Adipose tissue (tissue), 3 donors: ENCODE data around the gene NFATC3. TPM values are rescaled to one million over a fixed set of nuclear protein-coding genes. Genes with fewer than 3 reads are reported as not detected.
A peak's percentile ranks its signal among the peaks of the same experiment; 100 is the strongest.

Experiments used
- H3K27ac ChIP-seq: one replicate; pipeline ENCODE4 v1.5.1; 2013; ENCODE audit warnings: low read depth, low read length
- WGBS, 3 donors: extraction: QIAGEN DNeasy Blood & Tissue Kit; methylation state at CpG; one replicate each; pipeline ENCODE4 v1.1.7; 2013; 5-methylcytosine and 5-hydroxymethylcytosine counted together
- polyA plus RNA-seq, 3 donors: library from polyadenylated mRNA; stranded (reverse); fragments of 200-250 nt; gene quantifications; one replicate each; pipeline ENCODE4 v1.2.3, GENCODE V29; 2013
- donor health status: healthy with polysubstance abuse.
- donor health status: Bipolar disorder and iron deficiency.
- donor health status: healthy.

NFATC3 gene
- polyA plus RNA-seq, 3 donors, result 5.9 to 12.5 (median 11.2) TPM

DNA sequence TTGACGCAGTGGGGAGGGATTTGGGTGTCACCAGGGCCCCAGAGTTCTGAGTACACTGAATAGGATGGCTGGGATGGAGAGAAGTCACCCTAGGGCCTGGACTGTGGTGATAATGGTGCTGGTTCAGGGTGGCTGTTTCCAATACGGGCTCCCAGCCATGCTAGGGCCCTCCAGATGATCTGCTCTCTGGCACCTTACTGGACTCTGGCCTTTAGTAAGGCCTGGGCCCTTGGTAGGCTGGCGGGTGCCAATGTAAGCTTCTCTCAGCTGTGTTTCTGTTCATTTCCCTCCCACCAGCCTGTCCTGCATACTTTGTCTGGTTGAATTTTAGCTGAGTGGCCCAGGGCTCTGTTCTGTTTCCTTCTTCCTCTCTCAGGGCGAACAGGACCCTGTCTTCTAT is 162.8 kb downstream of the NFATC3 start:
- H3K27ac ChIP-seq, result no peak overlapping the region
- 76 to 90% (median 80%) methylated on average over 4 of the region's 4 CpGs for WGBS, 3 donors

DNA sequence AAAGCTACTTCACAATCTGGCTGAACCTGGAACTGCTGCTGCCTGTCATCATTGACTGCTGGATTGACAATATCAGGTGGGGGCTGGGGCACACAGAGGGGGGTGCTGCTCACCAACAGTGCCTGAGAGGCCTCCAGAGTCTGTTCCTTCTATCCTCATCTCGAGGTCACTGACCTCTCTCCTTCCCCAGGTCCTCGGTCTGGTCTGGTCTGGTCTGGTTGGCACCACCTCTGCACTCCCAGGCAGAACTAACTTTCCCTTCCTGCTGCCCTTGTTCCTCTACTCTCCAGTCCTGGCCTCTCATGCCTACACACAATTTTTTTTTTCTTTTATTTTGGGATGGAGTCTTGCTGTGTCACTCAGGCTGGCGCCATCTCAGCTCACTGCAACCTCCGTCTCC is 164.2 kb downstream of the NFATC3 start:
- no peak overlapping the region for H3K27ac ChIP-seq
- WGBS, 3 donors, result 83 to 91% (median 91%) methylated on average over 4 of the region's 4 CpGs

DNA sequence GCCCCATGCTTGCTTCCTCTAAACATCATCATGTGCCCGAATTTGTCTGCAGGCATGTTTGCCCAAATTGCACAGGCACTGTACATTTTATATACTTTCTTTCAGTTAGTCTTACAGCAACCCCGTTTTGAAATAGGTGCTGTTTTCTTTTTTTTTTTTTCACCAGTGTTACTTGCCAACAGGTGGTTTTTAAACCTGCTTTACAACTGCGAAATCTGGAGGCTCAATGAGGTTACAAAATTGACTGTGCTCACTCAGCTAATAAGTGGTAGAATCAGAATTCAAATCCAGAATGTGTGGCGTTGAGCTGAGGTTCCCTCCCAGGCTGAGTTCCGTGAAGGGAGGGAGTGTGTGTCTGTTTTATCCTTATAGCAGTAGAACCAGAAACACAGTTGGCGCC is 165.8 kb downstream of the NFATC3 start:
- 82 to 90% (median 85%) methylated on average over 6 of the region's 6 CpGs for WGBS, 3 donors
- H3K27ac ChIP-seq, result no peak overlapping the region

DNA sequence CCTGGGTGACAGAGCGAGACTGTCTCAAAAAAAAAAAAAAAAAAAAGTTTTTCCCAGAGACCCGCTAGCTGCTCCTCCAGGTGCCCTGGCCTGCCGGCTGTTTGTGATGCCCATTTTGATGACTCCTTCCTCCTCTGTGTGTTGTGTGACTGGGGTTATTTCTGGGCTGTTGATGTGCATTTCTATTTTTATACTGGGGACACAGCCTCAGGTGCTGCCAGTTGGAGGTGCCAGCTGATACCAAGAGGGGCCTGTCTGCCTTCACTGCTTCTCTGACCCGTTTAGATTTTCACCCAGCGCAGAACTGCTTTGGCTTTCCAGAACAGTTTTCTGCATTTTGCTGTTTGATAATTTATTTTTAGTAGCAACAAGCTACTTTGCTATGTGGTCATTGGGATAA is 166.7 kb downstream of the NFATC3 start:
- 84 to 88% (median 85%) methylated on average over 4 to 5 of the region's 5 CpGs for WGBS, 3 donors
- H3K27ac ChIP-seq, result no peak overlapping the region

DNA sequence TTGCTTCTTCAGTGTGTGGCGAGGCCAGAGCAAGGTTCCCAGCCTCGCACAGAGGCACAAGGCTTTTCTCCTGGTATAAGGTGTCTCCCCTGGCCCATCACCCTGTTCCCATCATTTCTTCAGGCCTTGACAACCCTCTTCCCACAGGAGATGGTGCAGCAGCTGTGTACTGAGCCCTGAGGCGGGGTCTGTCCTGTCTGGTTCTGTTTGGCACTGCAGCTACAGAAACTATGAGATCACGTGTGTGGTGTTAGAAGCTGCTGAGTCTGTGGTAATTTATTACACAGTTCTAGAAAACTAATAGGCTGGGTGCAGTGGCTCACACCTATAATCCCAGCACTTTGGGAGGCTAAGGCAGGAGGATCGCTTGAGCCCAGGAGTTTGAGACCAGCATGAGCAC is 167.2 kb downstream of the NFATC3 start:
- 90 to 94% (median 90%) methylated on average over 5 of the region's 5 CpGs for WGBS, 3 donors
- H3K27ac ChIP-seq, result no peak overlapping the region

DNA sequence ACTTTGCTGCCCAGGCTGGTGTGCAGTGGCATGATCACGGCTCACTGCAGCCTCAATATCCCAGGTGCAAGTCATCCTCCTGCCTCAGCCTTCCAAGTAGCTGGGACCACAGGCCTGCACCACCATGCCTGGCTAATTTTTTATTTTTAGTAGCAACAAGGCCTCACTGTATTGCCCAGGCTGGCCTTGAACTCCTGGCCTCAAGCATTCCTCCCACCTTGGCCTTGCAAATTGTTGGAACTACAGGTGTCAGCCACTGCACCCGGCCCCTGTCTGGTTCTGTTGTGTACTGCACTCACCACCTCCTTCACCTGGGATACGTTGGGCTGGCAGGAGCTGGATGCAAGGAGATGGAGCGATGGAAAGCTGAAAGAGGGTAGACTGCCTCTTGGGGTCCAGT is 168.6 kb downstream of the NFATC3 start:
- H3K27ac ChIP-seq, result no peak overlapping the region
- 93 to 96% (median 94%) methylated on average over 4 of the region's 4 CpGs for WGBS, 3 donors

DNA sequence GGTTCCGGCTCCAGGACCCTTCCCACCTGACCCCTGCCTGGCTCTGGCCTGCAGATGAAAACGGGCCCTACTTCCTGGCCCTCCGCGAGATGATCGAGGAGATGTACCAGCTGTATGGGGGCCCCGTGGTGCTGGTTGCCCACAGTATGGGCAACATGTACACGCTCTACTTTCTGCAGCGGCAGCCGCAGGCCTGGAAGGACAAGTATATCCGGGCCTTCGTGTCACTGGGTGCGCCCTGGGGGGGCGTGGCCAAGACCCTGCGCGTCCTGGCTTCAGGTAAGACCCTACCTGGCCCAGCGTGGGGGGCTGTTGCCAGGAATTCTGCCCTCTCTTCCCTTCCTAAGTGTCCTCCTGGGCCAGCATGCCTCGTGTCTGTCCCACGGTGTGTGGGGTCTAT is 170.5 kb downstream of the NFATC3 start:
- H3K27ac ChIP-seq, result no peak overlapping the region
- WGBS, 3 donors, result 90 to 95% (median 92%) methylated on average over 18 of the region's 18 CpGs

DNA sequence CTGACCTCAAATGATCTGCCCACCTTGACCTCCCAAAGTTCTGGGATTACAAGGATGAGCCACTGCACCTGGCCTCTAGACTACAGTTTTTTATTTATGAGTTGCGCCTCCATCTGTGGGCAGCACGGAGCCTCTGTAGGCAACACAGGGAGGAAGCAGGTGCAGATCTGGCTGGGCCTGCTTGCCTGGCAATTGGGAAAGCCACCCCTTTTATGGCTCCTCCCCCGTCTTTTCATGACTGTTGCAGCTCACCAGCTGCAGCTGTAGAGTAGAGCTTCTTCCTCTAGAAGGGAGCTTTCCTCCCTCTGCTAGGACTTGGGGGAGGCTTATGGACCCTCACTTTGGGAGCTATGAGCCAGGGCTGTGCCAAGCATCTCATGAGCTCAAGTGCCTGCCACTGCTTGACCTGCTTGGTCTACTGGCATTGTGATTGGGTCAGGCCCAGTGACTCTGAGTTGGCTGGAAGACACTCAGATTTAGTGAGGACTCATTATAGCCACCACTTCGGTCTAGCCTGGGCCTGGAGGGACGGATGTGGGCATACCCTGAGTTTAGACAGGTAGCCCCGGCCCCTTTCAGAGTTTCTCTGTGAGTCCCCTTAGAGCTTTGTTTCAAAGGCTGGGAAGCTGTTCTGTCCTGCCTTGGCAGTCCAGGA is 172.2 kb downstream of the NFATC3 start:
- peak overlapping the region; percentile 36 for H3K27ac ChIP-seq
- WGBS, 3 donors, result 51 to 84% (median 57%) methylated on average over 6 of the region's 6 CpGs

DNA sequence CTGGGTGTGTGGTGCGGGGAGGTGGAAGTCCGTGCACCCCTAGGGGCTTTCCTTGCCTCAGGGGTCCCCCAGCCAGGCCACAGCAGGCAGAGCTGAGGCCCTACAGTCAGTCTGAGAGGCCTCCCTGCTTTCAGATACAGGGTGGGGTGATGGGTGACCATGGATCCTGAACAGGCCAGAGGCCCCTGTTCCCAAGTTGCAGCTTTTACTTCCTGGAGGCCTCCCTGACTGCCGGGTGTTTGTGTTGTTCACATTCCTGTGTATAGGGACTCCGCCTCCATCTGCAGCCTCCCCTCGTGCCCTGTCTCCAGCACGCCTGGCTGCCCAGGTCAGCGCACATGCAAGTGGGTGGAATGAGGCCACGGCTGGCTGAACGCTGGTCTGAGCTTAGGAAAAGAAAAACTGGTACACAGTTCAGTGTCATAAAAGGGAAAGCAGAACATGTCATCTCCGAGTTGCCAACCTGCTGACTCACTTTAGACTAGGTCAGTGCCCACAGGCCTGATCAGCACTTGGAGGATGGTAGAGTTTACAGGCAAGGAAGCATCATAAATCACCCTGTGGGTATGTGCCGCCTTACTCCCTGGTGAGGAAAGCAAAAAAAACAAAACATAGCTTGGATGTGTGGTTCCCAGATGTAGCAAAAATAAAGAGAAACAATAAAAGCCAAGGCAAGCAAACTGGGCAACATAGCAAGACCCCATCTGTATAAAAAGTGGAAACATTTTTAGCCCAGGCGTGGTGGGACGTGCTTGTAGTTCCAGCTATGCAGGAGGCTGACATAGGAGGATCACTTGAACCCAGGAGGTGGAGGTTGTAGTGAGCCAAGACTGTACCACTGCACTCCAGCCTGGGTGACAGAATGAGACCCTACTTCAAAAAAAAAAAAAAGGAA is 173.0 kb downstream of the NFATC3 start:
- no peak overlapping the region for H3K27ac ChIP-seq
- WGBS, 3 donors, result 51 to 75% (median 52%) methylated on average over 13 of the region's 13 CpGs

DNA sequence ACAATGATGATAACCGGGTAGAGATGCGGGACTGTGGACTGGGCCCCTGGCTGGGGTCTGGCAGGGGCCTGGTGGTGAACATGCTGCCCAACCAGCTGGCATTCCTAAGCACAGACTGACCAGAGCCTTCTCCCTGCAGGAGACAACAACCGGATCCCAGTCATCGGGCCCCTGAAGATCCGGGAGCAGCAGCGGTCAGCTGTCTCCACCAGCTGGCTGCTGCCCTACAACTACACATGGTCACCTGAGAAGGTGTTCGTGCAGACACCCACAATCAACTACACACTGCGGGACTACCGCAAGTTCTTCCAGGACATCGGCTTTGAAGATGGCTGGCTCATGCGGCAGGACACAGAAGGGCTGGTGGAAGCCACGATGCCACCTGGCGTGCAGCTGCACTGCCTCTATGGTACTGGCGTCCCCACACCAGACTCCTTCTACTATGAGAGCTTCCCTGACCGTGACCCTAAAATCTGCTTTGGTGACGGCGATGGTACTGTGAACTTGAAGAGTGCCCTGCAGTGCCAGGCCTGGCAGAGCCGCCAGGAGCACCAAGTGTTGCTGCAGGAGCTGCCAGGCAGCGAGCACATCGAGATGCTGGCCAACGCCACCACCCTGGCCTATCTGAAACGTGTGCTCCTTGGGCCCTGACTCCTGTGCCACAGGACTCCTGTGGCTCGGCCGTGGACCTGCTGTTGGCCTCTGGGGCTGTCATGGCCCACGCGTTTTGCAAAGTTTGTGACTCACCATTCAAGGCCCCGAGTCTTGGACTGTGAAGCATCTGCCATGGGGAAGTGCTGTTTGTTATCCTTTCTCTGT is 174.0 kb downstream of the NFATC3 start:
- WGBS, 3 donors, result 89 to 92% (median 90%) methylated on average over 27 of the region's 27 CpGs
- no peak overlapping the region for H3K27ac ChIP-seq

DNA sequence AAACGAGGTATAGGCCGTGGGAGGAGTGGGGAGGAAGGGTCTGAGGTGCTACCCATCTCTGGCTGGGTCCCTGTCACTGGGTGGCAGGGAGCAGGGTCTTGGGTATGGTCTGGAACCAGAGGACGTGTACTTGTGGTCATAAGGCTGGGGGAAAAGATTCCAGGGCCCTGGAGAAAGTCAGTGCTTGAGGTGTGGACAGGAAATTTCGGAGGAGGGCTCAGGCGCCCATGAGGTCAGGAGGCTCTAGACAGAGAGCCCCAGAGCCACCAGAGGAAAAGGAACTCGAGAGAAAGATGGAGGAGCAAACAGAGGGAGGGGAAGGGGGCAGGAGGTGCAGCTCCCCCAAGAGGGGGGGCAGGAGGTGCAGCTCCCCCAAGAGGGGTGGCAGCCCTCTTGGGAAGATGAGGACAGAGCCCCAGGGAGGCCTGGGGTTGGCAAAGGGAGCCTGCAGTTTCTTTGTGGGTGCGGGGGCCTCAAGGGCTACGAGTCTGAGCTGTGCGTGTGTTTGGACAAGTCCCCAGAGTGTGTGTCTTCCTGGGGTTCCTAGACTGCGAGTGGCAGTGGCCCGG is 178.5 kb downstream of the NFATC3 start:
- WGBS, 3 donors, result 36 to 40% (median 37%) methylated on average over 11 of the region's 11 CpGs
- H3K27ac ChIP-seq, result peak overlapping the region; percentile 83

DNA sequence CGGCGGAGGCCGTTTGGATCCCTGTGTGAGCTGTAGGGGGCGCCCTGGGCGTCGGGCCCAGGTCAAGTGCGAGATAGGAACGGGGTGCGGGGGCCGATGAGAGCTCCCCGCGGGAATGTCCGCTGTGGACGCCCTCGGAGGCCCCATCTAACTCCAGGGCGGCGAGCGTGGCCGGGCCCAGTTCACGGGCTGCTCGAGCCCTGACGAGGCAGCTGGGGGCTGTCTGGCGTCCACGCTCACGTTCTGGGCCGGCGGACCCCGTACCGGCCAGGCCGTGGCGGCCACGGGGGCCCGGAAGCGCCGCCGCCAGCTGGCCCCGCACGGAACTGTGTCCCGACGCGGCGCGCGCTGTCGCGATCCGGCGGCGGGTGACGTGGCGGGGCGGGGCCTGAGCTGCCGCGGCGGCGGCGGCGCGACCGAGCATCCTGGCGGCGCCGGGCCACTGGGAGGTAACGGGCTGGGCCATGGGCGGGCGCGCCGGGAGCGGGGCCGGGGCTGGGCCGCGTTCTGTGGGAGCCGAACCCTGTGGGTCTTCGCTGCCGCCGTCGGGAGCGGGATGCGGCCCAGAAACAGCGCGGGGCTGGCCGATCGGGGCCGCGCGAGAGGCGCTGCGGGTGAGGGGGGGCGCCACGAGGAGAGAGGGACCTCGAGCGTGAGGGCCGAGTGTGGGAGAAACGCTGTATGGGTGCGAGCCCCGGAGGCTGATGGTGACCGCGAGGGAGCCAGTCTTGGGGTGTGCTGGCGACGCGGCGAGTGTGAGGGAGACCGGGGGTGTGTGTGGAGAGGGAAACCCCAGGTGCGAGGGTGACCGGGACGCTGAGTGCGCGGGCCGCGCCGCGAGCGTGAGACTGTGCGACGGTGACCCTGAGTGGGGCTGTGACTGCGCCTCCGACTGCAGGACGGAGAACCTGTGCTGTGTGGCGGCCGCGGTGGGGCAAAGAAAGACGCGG is 179.2 kb downstream of the NFATC3 start, which contains the start of gene SLC7A6:
Gene SLC7A6, plus strand, starts transcription at position 399 of the 950 bp plus-strand sequence. CDS start 10,201 bp downstream, outside the sequence.
- H3K27ac ChIP-seq, result peak within 1 kb of the TSS; percentile 83
- WGBS, 3 donors, result 0 to 1% (median 0%) methylated on average over 94 to 121 of the region's 123 CpGs

DNA sequence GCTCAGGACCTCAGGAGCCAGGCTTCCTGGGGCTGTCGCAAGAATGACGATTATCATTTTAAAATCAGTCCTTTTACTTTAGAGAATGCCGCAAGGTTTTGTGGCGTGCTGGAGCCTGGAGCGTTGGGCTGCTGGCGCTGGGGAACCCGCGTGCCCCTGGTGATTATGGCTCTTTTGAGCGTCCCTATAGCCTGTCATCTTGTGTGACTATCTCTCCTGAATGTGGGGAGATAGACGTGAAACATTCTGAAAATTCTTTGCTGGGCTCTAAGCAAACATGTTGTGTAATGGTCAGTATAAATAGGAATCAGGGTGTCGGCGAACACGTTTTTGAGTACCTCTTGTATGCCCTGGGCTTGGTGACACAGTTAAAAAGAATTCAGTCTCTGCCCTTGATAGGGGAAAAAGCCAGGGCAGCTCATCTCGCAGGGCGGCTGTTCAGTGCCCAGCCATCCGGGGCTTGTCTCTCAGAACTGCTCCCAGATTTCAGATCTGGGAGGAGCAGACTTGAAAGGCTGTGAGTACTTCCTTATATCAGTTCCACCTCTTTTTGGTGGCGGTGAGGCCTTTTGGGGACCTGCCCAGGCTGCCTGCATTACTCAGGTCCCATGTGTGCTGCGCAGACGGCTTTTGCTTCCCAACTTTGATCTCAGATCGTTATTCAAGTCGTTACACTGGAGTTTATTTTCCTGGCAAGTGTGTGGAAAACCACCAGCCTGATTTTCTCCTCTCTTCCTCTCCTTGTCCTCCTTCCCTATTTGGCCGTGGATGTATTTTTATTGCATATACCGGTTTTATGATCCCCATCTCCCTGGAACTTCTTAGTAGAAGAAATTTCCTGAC is 180.1 kb downstream of the NFATC3 start:
- H3K27ac ChIP-seq, result peak overlapping the region; percentile 83
- WGBS, 3 donors, result 3 to 24% (median 5%) methylated on average over 23 of the region's 23 CpGs

DNA sequence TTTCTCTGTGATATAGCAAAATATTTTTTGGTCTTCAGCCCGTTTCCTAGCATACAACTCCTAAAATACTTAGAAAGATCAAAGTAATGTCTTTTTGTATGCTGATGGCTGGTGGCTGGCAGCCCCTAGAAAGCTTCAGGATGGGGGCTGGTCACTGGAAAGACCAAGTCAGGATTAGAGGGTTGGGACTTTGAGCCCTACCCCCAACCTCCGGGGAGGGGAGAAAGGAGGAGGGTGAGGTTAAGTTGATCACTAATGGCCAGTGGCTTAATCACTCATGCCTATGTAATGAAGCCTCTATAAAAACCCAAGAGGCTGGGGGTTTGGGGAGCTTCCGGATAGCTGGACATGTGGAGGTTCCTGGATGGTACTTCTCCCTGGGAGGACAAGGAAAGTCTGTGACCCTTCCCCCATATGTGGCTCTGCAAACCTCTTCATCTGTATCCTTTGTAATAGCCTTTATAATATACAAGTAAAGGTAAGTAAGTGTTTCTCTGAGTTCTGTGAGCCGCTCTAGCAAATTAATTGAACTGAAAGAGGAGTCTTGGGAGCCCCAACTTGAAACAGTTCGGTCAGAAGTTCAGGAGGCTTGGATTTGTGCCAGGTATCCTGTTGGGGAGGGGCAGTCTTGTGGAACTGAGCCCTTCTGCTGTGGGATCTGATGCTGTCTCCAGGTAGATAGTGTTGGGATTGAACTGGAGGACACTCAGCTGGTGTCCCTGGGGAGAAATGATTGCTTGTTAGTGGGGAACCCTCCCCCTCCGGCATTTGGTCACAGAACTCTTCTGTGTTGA is 182.6 kb downstream of the NFATC3 start:
- H3K27ac ChIP-seq, result no peak overlapping the region
- 61 to 74% (median 67%) methylated on average over 6 of the region's 6 CpGs for WGBS, 3 donors

DNA sequence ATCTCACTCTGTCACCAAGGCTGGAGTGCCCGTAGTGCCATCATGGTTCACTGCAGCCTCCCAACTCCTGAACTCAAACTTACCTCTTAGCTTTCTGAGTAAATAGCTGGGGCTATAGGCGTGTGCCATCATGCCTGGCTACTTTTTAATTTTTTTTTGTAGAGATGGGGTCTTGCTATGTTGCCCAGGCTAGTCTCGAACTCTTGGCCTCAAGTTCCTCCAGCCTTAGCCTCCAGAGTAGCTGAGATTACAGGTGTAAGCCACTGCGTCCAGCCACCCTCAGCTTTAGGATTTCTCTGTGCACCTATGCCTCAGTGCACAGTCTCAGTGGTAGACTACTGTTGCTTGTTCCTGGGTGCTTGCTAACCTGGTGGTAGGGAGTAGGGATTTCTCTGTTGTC is 184.6 kb downstream of the NFATC3 start:
- H3K27ac ChIP-seq, result no peak overlapping the region
- WGBS, 3 donors, result 96 to 99% (median 96%) methylated on average over 4 of the region's 4 CpGs

DNA sequence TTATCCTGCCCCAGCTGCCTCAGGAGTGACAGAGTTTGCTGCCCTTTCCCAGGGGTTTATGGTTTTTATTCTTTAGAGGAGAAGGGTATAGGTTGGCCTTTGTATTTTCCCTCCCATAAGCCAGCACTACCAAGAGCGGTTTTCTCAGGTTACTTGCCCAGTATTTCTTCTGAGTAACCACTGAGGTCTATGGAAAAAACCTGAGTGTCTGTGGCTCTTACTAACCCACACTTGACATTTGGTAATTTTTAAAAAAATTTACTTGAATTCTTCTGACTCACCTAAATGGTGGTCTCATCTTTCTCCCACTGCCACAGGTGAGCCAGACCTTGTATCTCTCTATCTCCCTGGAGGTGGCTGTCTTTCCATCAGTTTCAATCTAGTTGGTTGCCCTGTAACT is 185.2 kb downstream of the NFATC3 start:
- no peak overlapping the region for H3K27ac ChIP-seq
- 0 to 55% (median 0%) methylated on average over 1 of the region's 1 CpG for WGBS, 3 donors
